Vagina (tissue), 2 donors: Measurements from ENCODE around the gene GRAMD2B.

Source experiments
- CTCF ChIP-seq, 3 experiments: fragments of 450-650 bp in 2 of 3; fragments of 200-600 bp in 1 of 3; sonication (generic) in 1 of 3; IDR thresholded peaks; one replicate each; pipeline ENCODE4 v1.5.1; 2017 to 2019; ENCODE audit warnings: antibody characterized with exemption in 3 of 3, mild to moderate bottlenecking in 2 of 3, moderate library complexity in 2 of 3
- POLR2A ChIP-seq, 2 donors: fragments of 450-650 bp; IDR thresholded peaks; one replicate each; pipeline ENCODE4 v1.6.1; 2017; ENCODE audit warnings: antibody characterized with exemption in 2 of 2, mild to moderate bottlenecking in 2 of 2, moderate library complexity in 2 of 2
- POLR2AphosphoS5 ChIP-seq, 2 donors: sonication (generic); formaldehyde crosslinking; IDR thresholded peaks; one replicate each; pipeline ENCODE4 v1.9.0; 2017; ENCODE audit warnings: antibody characterized with exemption in 2 of 2, mild to moderate bottlenecking in 2 of 2, low read depth in 1 of 2; ENCODE audit not compliant: insufficient read depth in 1 of 2

GRCh38 chr5:126469536-126470316 is 46.5 kb downstream of the GRAMD2B start:
- no peak for TF ChIP-seq POLR2AphosphoS5 (IDR thresholded peaks at IDR 0.05; ENCODE audit: insufficient read depth in 1 of 2, low read depth in 1 of 2)
- no peak for TF ChIP-seq CTCF (IDR thresholded peaks at IDR 0.05)
- no peak for TF ChIP-seq POLR2A (IDR thresholded peaks at IDR 0.05)
